Stimulated activated CD4-positive, alpha-beta T cell treated with anti-CD3 and anti-CD28 coated beads, Interleukin-1b, Interleukin-23, amount 100 ng/mL, for 4 hours (primary cell): ENCODE data around the gene SERPINA1.
"Not testable (repeated sequence)": the region's sequence is repeated elsewhere in the genome, so short reads cannot be mapped to it uniquely, and the experiment has no call there.

Source experiments
- DNase-seq, 2 donors: peaks; one replicate each; pipeline ENCODE4 v3.0.0-alpha.2; 2020; ENCODE audit warnings: low read depth in 2 of 2

SERPINA1 gene

DNA sequence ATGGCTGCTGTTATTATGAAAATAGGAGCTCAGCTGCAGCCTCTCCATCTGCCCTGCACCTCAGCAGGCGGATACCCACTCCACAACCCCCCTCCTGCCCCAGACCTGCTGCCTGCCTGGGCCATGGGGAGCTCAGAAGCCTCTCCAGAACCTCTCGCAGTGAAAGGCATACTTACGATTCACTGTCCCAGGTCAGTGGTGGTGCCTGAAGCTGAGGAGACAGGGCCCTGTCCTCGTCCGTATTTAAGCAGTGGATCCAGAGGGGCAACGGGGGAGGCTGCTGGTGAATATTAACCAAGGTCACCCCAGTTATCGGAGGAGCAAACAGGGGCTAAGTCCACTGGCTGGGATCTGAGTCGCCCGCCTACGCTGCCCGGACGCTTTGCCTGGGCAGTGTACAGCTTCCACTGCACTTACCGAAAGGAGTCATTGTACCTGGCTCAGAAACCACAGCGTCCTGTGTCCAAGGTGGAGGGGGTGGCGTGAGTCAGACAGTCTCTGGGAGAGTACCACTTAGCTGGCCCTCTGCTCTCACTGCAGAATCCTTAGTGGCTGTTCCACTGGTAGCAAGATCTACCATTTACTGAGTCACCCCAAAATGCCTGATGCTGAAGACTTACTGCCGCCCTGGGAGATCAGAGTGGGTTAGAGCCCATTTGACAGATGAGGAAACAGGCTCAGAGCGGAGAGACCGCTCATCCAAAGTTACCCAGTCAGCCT, at the start of gene SERPINA1:
SERPINA1 (minus strand) TSS at position 219 of the 720 bp plus-strand sequence. CDS start 5,365 bp downstream, outside the sequence.
- DNase-seq, result no peak

DNA sequence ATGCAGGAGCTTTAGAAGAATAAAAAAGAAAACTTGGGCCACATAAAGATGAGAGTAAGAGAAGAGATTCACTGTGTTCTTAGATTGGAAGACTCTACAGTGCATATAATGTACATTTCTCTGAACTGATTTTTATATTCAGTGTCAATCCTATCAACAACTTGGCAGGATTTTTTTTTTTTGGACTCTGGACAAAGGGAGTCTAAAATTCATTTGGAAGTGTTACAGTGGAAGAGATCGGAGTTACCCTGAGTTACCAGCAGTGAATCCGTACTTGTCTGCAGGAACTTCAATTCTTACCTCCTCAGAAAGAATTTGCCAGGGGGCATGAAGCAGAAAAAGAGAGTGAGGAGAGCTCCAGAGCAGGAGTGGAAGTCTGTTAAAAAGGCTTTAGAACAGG, 40.2 kb upstream of the SERPINA1 start:
- DNase-seq, result no peak

DNA sequence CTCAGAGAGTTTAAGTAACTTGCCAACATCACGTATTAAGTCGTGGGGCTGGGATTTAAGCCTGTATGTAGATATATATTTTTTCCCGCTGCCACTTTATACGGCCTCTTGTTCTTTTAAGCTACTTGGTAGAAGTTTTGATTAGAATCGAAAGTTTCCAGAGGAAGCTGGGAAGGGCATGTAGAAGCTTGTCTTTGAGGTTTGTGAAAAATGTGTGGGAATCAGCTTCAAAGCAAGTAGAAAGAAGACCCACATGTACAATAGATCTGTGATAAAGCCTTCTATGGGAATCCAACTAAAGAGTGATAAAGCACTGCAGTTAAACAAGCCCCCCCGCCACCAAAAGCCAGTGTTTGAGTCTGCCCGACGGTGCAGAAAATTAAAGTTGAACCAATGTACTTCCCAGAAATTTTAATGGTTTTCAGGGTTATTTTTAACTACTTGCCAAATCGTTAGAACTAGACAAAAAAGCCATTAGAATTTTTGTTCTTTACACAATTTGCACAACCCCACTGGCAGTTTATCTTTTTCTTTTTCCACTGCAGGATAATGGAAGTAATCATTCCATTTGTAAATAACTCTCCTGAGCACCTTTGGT, 38.7 kb upstream of the SERPINA1 start:
- no peak for DNase-seq

DNA sequence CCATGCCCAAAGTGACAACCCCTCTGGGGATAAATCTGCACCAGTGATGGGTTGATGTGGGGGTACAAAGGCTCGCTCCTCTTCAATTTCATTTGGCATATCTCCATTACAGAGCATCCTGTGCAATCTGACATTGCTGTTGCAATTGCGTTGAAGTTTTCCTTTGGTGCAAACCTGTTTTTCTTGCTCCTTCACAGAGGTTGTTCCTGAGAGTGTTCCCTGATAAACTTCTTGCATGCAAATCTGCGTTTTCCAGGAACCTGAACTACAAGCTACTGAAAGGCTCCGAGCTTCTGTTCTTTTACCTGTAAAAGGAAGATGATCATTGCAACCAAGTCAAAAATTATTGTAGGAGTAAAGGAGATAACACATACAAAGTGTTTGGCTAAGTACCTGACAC, 38.1 kb upstream of the SERPINA1 start:
- DNase-seq, result no peak

DNA sequence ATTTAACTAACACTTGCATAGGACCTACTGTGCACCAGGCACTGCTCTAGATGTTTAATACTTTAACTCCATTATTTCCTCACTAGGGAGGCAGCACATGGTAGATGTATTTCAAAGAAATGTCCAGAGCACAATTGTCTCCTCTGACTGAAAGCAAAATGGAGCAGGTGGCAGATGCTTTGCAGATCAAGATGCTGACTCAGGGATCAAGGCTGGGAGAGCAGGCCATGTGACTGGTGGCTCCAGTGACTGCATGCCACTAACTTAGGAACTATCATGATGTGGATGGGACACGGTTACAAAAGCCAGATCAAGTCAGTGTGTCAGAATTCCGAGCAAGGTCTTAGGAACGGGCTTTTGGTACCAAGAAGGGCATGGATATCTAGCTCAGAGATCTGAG, 36.0 kb upstream of the SERPINA1 start:
- no peak for DNase-seq

DNA sequence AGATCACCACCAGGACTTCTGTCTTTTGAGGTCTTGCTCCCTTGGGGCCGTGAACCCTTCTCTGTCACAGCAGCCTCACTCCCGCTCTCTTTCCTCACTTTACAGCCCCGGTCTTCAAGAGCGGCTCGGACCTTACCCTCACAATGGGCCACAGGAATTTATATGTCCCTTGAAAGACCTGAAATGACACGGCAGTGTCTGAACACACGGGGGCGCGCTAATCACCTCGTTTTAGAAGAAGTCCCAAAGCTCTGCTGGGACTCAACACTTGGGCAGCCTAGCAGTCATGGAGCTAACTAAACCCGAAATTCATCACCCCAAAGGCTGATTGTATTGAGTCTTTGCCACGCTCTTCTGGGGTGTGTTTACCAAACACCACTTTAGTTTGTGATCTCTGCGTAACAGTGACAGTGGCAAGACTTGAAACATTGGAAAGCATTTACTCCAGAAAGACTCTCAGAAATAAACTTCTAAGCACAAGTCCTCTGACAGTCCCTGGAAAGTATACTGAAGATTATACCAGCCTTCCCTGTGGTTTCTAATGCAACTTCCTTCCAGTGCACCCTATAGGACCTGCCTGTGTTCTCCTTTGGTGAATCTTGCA, 35.2 kb upstream of the SERPINA1 start:
- DNase-seq, result peak; percentile 2 to 29

DNA sequence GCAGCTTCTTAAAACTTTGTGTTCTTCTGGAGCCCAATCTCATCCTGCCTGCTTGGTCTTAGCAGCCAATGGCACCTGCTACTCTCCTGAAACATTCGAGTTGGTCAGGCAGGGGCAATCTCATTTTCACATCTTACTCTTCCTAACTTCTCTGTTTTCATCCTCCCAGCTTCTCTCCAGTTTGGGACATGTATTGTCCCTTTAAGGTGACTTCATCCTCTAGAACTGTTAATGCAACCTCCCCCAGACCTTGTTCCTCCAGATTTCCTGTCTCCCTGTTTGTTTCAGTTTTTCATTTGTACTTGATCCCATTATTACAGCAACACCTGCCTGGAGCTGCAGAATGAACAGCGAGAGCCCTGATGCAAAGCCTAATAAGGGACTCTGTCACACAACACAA, 32.9 kb upstream of the SERPINA1 start:
- no peak for DNase-seq

DNA sequence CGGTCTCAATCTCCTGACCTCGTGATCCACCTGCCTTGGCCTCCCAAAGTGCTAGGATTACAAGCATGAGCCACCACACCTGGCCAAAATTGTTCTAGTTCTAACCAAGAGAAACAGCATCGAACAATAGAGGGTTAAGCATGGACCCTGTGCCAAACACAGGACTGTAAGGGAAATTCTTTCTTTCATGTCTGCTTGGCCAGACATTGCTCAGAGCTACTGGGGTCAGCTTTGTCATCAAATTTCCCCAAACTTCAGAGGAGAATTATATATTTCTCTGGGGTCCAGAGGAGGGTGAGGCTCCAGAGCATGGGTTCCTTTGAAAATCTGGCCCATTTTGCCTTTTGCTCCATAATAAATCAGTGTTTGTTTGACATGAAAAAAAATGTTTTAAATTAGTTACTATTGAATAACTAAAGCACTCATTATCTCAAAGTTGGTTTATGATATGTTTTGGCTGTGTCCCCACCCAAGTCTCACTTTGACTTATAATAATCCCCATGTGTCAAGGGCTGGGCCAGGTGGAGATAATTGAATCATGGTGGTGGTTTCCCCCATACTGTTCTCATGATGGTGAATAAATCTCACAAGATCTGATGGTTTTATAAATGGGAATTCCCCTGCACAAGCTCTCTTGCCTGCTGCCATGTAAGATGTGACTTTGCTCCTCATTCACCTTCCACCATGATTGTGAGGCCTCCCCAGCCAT, 29.2 kb upstream of the SERPINA1 start:
- DNase-seq, result not testable (repeated sequence)

DNA sequence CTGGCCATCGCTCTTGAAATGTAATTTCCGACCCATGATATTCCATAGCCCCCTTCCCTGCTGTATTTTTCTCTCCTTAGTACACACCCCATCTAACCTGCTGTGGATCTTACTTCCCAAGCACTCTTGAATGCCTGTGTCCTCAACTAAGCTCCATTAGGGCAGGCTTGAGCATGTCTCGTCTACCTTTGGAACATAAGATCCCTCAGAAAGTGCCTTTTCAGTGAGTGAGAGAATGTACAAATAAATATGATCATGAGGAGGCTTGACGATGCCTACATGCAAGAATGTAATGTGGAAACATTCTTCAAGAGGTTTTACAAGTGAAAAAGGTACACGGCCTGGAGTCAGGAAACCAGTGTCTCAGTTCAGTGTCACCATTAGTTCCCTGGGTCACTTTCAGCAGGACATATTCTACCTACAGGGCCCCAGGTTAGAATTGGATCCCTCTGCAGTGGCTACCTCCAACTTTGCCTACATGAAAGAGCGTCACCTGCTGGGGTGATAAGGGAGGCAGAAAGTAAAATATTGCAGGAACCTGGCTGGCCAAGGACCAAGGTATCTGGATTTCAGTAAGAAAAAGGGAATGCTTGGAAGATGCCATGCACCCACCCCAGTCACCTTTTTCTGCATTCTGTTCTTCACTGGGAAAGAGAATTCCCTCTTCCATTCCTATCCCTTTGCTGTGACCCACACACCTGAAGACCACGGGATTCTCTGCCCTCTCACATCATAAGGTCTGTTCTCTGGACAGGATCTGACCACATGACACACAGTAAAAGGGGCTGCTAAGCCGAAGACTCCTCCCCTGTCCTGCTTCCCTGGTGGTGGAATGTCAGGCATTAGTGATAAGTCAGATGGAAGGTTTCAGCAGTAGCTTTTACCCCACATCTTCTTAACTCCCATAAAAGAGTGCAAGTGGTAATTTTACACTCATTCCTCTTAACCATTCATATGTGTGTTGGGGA, 24.6 kb upstream of the SERPINA1 start:
- no peak for DNase-seq

DNA sequence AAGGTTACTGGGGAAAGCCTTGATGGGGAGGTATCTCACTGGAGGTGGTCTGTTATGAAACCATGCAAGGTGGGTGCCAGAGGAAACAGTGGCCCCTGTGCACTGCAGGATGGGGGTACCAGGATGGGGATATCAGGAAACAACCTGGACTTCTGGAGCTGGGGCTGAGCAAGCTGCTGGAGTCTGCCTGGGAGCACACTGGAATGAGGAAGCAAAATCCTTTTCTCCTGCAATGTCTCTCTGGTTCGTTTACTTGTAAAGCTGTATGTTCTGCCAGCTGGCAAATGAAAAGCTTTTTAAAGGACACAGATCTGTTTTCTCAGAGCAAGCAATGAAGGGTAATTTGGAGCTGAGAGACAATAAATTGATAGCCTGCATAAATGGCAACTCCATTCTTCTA, 23.2 kb upstream of the SERPINA1 start:
- DNase-seq, result no peak

DNA sequence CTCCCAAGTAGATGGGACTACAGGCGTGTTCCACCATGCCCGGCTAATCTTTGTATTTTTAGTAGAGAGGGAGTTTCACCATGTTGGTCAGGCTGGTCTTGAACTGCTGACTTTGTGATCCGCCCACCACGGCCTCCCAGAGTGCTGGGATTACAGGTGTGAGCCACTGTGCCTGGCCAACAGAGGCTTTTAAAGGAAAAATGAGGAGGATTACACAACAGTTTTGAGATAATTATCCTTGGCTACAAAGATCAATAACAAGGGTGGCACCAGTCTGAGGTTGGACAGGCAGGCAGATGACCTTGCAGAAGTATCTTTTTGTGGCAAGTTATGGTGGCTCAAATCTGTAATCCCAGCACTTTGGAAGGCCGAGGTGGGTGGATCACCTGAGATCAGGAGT, 21.0 kb upstream of the SERPINA1 start:
- DNase-seq, result not testable (repeated sequence)

DNA sequence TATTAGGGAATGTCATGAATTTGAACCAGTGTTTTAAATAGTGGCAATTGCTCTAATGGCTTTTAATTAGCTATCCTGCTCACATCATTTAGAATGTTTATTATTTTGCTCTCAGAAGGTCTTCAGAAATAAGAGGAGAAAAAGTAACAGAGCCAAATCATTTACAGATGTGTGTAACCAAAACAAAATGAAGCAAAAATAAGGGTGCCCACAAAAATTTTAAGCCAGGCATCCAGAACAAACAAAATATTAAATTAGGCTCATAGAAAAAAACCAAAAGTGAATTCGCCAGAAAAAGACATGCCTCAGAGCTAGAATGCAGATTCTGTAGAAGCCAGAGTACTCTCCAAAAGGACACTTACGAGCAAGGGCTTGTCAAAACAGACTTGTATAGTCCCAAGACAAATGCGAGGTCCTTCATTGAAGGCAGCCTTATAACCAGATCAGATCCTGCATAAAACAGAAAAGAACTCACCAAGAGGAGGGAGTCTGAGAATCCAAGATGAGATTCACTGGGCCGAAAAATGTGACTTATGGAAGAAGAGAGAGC, 20.2 kb upstream of the SERPINA1 start:
- no peak for DNase-seq

DNA sequence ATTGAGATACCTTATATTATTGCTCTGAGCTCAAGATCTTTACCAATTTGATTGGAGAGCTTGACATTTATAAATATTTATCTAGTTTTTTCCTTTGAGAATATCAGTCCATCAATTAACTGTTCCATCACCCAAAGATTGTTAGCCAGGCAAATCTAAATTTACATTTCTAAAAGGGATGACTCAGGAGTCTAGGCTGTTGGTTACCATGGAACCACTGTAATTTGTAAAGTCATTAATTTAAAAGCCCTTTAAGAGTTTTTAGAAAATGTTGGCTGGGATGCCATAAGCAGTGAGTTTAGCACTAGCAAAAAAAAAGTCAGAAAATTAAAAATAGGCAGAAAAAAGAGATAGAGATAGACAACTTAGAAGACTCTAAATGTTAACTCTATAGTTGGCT, 19.5 kb upstream of the SERPINA1 start:
- no peak for DNase-seq

DNA sequence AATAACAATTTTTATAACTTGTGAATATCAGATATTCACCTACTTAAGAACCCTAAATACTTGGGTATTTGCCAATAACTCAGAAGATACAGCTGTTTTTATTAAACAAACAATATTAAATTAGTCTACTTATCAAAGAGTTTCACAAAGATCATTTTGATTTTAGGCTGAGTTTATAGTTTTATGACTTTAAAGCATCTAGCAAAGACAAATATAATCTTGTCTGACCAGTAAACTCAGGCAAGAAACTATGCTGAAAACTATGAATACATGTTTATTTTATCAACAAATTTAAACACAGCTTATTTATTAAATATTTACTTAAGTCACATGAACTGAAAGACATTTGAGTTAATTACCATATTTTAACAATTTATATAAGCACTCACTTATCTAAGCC, 18.5 kb upstream of the SERPINA1 start:
- DNase-seq, result no peak

DNA sequence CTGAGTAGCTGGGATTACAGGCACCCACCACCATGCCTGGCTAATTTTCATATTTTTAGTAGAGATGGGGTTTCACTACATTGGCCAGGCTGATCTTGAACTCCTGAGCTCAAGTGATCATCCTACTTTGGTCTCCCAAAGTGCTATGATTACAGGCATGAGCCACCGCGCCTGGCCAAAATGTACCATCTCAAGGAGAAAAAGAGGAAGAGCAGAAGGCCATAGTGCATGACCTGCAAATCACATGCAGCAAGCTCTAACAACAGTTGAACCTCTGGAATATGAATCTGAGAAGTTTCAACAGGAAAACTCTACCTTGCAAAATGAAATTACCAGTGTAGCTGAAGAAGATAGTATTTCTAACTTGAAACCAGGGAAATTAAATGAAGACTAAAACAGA, 17.1 kb upstream of the SERPINA1 start:
- DNase-seq, result no peak

DNA sequence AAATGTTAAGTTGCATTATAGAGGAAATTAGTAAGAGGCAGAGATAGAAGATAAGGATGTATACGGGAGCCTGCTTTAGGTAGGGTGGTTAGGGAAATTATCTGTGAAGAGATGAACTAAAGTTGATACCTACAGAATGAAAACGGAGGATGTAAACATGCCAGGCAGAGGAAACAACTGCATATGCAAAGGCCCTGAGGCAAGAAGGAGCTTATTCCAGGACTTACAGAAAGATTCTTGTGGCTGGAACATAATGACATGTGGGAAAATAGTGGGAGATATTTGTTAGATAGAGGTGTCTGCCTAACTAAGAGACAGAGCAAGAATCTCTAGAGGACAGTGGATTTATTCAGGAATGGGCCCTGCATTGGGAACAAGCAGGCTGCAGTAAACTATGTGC, 16.2 kb upstream of the SERPINA1 start:
- DNase-seq, result no peak

DNA sequence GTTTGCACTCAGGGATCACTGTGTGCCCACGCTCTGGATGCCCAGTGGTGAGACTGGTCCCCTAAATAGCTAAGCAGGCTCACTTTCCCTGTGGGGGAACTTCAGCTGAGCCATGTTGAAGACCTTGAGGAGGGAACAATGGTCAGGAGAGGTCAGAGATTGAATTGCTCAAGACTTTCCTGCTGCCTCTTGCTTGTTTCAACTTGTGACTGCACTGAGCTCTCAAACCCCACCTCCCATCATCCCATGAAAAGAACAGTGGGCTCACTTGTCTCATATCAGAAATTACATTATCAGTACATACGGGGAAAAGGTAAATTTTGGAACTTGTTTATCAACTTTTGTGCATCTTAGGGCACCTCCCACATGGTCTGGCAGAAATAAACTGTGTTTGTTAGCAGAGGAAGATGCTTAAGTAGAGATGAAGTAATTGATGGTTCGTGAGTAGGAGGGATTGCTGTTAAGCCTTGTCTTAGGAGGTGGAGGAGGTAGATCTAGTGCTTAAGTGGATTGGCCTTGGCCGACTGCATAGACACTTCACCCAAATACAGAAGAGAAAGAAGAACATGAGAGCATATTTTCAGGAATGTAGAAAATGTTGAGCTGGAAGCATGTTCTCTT, 15.0 kb upstream of the SERPINA1 start:
- DNase-seq, result no peak

DNA sequence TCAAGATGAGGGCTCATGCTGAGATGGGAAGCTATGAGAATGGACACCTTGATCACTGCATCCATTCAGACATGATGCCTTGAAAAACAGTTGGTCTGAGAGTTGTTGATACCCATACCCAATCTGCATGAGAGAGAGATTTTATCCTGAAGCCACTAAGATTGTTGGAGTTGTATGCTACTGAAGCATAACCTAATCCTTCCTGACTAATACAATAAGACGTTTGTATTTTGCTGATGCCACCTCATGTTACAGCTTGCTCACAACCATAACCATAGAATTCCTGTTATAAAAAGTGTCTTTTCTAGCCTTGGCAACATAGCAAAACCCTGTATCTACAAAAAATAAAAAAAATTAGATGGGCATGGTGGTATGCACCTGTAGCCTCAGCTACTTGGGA, 12.7 kb upstream of the SERPINA1 start:
- no peak for DNase-seq

DNA sequence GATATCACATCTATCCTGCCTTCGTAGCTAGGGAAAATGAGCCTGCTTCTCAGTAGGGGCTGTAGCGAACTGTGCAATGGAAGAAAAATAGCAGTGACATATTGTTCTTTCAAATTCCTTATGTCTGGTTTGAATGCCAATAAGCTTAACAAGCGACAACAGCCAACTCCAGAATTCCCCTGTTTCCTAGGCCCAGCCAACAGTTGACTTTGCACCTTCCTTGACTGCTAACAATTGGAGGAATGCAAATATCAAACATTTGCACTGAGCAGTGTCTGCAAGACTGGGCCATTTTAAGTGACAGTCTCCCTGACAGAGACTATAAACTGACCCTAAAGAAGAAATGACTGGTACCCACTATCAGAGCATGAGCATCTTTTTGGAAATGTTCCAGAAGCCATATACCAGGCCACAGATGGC, 12.0 kb upstream of the SERPINA1 start:
- no peak for DNase-seq

DNA sequence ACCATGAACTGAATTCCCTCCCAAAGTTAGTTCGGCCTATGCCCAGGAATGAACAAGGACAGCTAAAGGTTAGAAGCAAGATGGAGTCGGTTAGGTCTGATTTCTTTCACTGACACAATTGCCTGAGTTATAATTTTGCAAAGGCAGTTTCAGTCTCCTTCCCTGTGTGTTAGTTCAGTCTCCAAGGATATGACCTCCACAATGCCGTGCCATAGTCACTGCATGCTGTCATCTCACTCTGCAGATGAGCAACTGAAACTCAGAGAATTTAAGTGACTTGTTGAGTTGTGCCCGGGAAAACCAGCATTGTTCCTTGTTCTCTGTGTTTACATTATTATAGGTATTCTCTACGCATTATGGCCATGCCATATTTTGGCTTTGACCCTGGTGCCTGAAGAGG, 10.1 kb upstream of the SERPINA1 start:
- DNase-seq, result no peak

DNA sequence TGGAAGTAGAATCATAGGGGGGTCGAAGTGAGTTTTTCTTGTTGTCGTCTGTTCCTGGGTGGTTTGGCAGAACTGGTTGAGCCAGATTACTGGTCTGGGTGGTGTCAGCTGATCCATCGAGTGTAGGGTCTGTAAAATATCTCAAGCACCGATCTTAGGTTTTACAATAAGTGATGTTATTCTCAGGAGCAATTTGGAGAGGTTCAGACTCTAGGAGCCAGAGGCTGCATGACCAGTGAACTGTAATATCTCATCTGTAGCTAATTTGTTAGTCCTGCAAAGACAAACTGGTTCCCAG, 9.7 kb upstream of the SERPINA1 start:
- DNase-seq, result no peak
